Measurements from ENCODE around the gene SLCO1B3.

DNA sequence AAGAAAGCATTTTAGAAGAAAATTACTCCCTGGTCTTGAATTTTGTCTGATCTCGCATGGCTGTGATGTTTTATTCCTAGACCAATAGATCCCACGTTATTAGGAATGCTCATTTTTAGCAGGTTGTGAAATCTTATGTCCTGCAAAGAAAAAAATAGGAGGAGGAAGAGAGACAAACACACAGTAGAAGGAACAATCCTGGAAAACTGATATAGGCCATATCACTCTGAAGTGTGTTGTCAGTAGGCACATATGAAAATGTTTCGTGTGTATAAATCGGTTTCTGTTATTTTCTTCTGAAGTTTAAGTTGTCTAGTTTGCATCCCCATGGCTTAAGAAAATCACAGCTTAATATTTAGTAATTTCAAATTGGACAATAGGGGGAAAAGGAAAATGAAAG is 12.4 kb downstream of the SLCO1B3 start:
- TF ChIP-seq, protein P1, sequence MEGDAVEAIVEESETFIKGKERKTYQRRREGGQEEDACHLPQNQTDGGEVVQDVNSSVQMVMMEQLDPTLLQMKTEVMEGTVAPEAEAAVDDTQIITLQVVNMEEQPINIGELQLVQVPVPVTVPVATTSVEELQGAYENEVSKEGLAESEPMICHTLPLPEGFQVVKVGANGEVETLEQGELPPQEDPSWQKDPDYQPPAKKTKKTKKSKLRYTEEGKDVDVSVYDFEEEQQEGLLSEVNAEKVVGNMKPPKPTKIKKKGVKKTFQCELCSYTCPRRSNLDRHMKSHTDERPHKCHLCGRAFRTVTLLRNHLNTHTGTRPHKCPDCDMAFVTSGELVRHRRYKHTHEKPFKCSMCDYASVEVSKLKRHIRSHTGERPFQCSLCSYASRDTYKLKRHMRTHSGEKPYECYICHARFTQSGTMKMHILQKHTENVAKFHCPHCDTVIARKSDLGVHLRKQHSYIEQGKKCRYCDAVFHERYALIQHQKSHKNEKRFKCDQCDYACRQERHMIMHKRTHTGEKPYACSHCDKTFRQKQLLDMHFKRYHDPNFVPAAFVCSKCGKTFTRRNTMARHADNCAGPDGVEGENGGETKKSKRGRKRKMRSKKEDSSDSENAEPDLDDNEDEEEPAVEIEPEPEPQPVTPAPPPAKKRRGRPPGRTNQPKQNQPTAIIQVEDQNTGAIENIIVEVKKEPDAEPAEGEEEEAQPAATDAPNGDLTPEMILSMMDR (IDR thresholded peaks at IDR 0.05; ENCODE audit: insufficient read depth, low read length, poor library complexity, severe bottlenecking), result no peak
- TF ChIP-seq EZH2phosphoT487 (conservative IDR thresholded peaks at IDR 0.05; ENCODE audit: low read length), result no peak
